HG02943 (cell line): ENCODE data around the gene TNFSF18.

Source experiments
- ATAC-seq: cut with Tn5 transposase; IDR thresholded peaks from one replicate; pipeline ENCODE4 v1.9.1; 2021; ENCODE audit warnings: mild to moderate bottlenecking, low read depth, moderate library complexity; ENCODE audit not compliant: unreplicated experiment

The TNFSF18 gene

GRCh38 chr1:173042806-173043205, 7.9 kb downstream of the TNFSF18 start:
- no peak for ATAC-seq

- no peak for ATAC-seq
Observed at GRCh38 chr1:173039626-173040025, 11.1 kb downstream of the TNFSF18 start.

- no peak for ATAC-seq
Observed at GRCh38 chr1:173038875-173039554, 11.7 kb downstream of the TNFSF18 start.

- no peak for ATAC-seq
Observed at GRCh38 chr1:173024543-173024942, 26.2 kb downstream of the TNFSF18 start.

- ATAC-seq: no peak
Observed at GRCh38 chr1:173023343-173023742, 27.4 kb downstream of the TNFSF18 start.

- ATAC-seq: peak; percentile 91
Observed at GRCh38 chr1:173020138-173020750, 30.5 kb downstream of the TNFSF18 start.

- no peak for ATAC-seq
Observed at GRCh38 chr1:173017792-173018191, 32.9 kb downstream of the TNFSF18 start.

GRCh38 chr1:173016419-173016818, 34.3 kb downstream of the TNFSF18 start:
- no peak for ATAC-seq

GRCh38 chr1:173015629-173016028, 35.1 kb downstream of the TNFSF18 start:
- no peak for ATAC-seq

- ATAC-seq: no peak
Observed at GRCh38 chr1:173014160-173014559, 36.6 kb downstream of the TNFSF18 start.

- ATAC-seq: no peak
Observed at GRCh38 chr1:173012126-173012525, 38.6 kb downstream of the TNFSF18 start.

- ATAC-seq: no peak
Observed at GRCh38 chr1:173009597-173009996, 41.1 kb downstream of the TNFSF18 start.

GRCh38 chr1:173005196-173005864, 45.4 kb downstream of the TNFSF18 start:
- ATAC-seq: no peak

- ATAC-seq: no peak
Observed at GRCh38 chr1:173002891-173003838, 47.6 kb downstream of the TNFSF18 start.

- no peak for ATAC-seq
Observed at GRCh38 chr1:172999349-172999748, 51.4 kb downstream of the TNFSF18 start.

GRCh38 chr1:172997941-172998361, 52.8 kb downstream of the TNFSF18 start:
- no peak for ATAC-seq

- no peak for ATAC-seq
Observed at GRCh38 chr1:172993640-172994039, 57.1 kb downstream of the TNFSF18 start.

GRCh38 chr1:172991674-172992400, 58.9 kb downstream of the TNFSF18 start:
- no peak for ATAC-seq

GRCh38 chr1:172990598-172991215, 60.0 kb downstream of the TNFSF18 start:
- no peak for ATAC-seq
